ENCODE results near the gene LRRC28.
A peak's percentile ranks its signal among the peaks of the same experiment; 100 is the strongest.

The LRRC28 gene

GRCh38 chr15:99402014-99402729 lies 150.9 kb downstream of the LRRC28 start:
- DNase-seq: no peak

- DNase-seq: no peak
Observed at GRCh38 chr15:99403597-99403996, 152.3 kb downstream of the LRRC28 start.

GRCh38 chr15:99404454-99404853 lies 153.2 kb downstream of the LRRC28 start:
- no peak for DNase-seq

GRCh38 chr15:99406120-99406519 lies 154.8 kb downstream of the LRRC28 start:
- no peak for DNase-seq

GRCh38 chr15:99406716-99407487 lies 155.6 kb downstream of the LRRC28 start:
- no peak for DNase-seq

GRCh38 chr15:99407716-99408115 lies 156.4 kb downstream of the LRRC28 start:
- DNase-seq: no peak

GRCh38 chr15:99408236-99409096 lies 157.2 kb downstream of the LRRC28 start:
- no peak for DNase-seq

GRCh38 chr15:99409097-99409473 lies 157.8 kb downstream of the LRRC28 start:
- DNase-seq: peak; percentile 39 to 51

GRCh38 chr15:99409560-99409959 lies 158.3 kb downstream of the LRRC28 start:
- DNase-seq: no peak

GRCh38 chr15:99410477-99410876 lies 159.2 kb downstream of the LRRC28 start:
- no peak for DNase-seq

- DNase-seq: no peak
Observed at GRCh38 chr15:99411234-99411633, 160.0 kb downstream of the LRRC28 start.

- DNase-seq: no peak
Observed at GRCh38 chr15:99412082-99412481, 160.8 kb downstream of the LRRC28 start.

- DNase-seq: no peak
Observed at GRCh38 chr15:99412626-99413025, 161.3 kb downstream of the LRRC28 start.

GRCh38 chr15:99413955-99414754 lies 162.9 kb downstream of the LRRC28 start:
- no peak for DNase-seq

GRCh38 chr15:99414755-99415731 lies 163.8 kb downstream of the LRRC28 start:
- DNase-seq: no peak

GRCh38 chr15:99416191-99417188 lies 165.2 kb downstream of the LRRC28 start:
- no peak for DNase-seq

GRCh38 chr15:99421172-99421656 lies 169.9 kb downstream of the LRRC28 start:
- peak; percentile 58 to 59 for DNase-seq

GRCh38 chr15:99421758-99422157 lies 170.5 kb downstream of the LRRC28 start:
- no peak for DNase-seq

GRCh38 chr15:99423186-99424130 lies 172.2 kb downstream of the LRRC28 start:
- DNase-seq: no peak
